A549 (cell line): ENCODE data around the gene ANKRD10. TPM values are rescaled to one million over a fixed set of nuclear protein-coding genes. Genes with fewer than 3 reads are reported as not detected.

Source experiments
- ATAC-seq, 2 experiments: fragments of 200-7000 bp in 1 of 2; fragments of >200 bp in 1 of 2; cut with Nextera tagmentation in 1 of 2; cut with Tn5 transposase in 1 of 2; 3 replicates each; pipeline versions ENCODE4 v1.8.0 to v1.9.1; 2018 to 2020; ENCODE audit warnings: mild to moderate bottlenecking in 1 of 2, moderate library complexity in 1 of 2
- CTCF ChIA-PET: fragments of 300-600 bp; sonication (Branson Sonifier 250); formaldehyde crosslinking; extraction: SDS; loops from one replicate; lab custom pipeline; 2021; ENCODE audit warnings: antibody characterized with exemption, inconsistent platforms; lab: Yijun Ruan, JAX
- POLR2A ChIA-PET: fragments of 350-600 bp; formaldehyde crosslinking; extraction: SDS; loops from one replicate; lab custom pipeline; 2021; ENCODE audit warnings: antibody characterized with exemption, inconsistent platforms; lab: Yijun Ruan, JAX
- DNase-seq, 2 experiments: peaks; one replicate each; pipeline versions ENCODE4 v3.0.0 to v3.0.0-alpha.2; 2011 to 2016; ENCODE audit warnings: low read depth in 1 of 2, low spot score in 1 of 2
- FAIRE-seq: peaks from 2 replicates; lab custom pipeline; 2011; peaks lifted over from hg19 to GRCh38; lab: Jason Lieb, UNC
- H3K27ac ChIP-seq, 2 experiments: fragments of >200 bp; sonication (Bioruptor Twin); formaldehyde crosslinking; 3 replicates each; pipeline ENCODE4 v1.5.1; 2016 to 2017
- H3K4me1 ChIP-seq: fragments of >200 bp; sonication (Bioruptor Twin); formaldehyde crosslinking; 3 replicates; pipeline ENCODE4 v1.6.1; 2016
- H3K4me2 ChIP-seq: fragments of >200 bp; sonication (Bioruptor Twin); formaldehyde crosslinking; 3 replicates; pipeline ENCODE4 v1.6.1; 2016
- H3K4me3 ChIP-seq: fragments of >200 bp; sonication (Bioruptor Twin); formaldehyde crosslinking; 3 replicates; pipeline ENCODE4 v1.5.1; 2016
- H3K9me3 ChIP-seq: fragments of >200 bp; sonication (Bioruptor Twin); formaldehyde crosslinking; 3 replicates; pipeline ENCODE4 v1.6.1; 2016
- BHLHE40 ChIP-seq: IDR thresholded peaks from 2 replicates; pipeline ENCODE4 v1.6.1; 2012; ENCODE audit warnings: low read depth, low read length, inconsistent platforms
- CHD2 ChIP-seq: fragments of 150-350 bp; IDR thresholded peaks from 2 replicates; pipeline ENCODE4 v1.6.1; 2014; ENCODE audit warnings: low read length; ENCODE audit not compliant: partially characterized antibody
- ELK1 ChIP-seq: fragments of 150-350 bp; IDR thresholded peaks from 2 replicates; pipeline ENCODE4 v1.6.1; 2014; ENCODE audit warnings: low read depth, mild to moderate bottlenecking, low read length
- ESRRA ChIP-seq: fragments of 150-350 bp; IDR thresholded peaks from 2 replicates; pipeline ENCODE4 v1.6.1; 2014; ENCODE audit warnings: mild to moderate bottlenecking, low read length, borderline replicate concordance
- FOSB ChIP-seq: fragments of 250-450 bp; sonication (Bioruptor Pico); IDR thresholded peaks from 2 replicates; pipeline ENCODE4 v1.5.0; 2020; ENCODE audit warnings: mild to moderate bottlenecking, moderate library complexity
- FOSL2 ChIP-seq, 2 experiments: fragments of 450-650 bp in 1 of 2; fragments of >200 bp in 1 of 2; sonication (Bioruptor Twin) in 1 of 2; formaldehyde crosslinking; IDR thresholded peaks; 2 replicates each; pipeline versions ENCODE4 v1.5.0 to v1.6.1; 2016 to 2020; ENCODE audit warnings: mild to moderate bottlenecking in 1 of 2, moderate library complexity in 1 of 2
- GATA3 ChIP-seq: IDR thresholded peaks from 2 replicates; pipeline ENCODE4 v1.6.1; 2012; ENCODE audit warnings: borderline replicate concordance
- HDAC2 ChIP-seq: fragments of 200-600 bp; sonication (generic); IDR thresholded peaks from 2 replicates; pipeline ENCODE4 v1.6.1; 2016
- HEYL ChIP-seq: fragments of 250-450 bp; sonication (Bioruptor Pico); IDR thresholded peaks from 2 replicates; pipeline ENCODE4 v1.8.0; 2021; ENCODE audit warnings: mild to moderate bottlenecking, moderate library complexity
- HMGXB4 ChIP-seq: fragments of 250-450 bp; sonication (Bioruptor Pico); IDR thresholded peaks from 2 replicates; pipeline ENCODE4 v1.5.0; 2021; ENCODE audit warnings: mild to moderate bottlenecking, moderate library complexity, borderline replicate concordance
- HOXB13 ChIP-seq: fragments of 250-450 bp; sonication (Bioruptor Pico); IDR thresholded peaks from 2 replicates; pipeline ENCODE4 v1.5.0; 2020; ENCODE audit warnings: low read depth, mild to moderate bottlenecking, moderate library complexity
- HOXB5 ChIP-seq: fragments of 250-450 bp; sonication (Bioruptor Pico); IDR thresholded peaks from 2 replicates; pipeline ENCODE4 v1.5.0; 2020; ENCODE audit warnings: mild to moderate bottlenecking, moderate library complexity
- MAFK ChIP-seq: fragments of 450-650 bp; IDR thresholded peaks from 2 replicates; pipeline ENCODE4 v1.6.1; 2014; ENCODE audit not compliant: partially characterized antibody
- MAX ChIP-seq: IDR thresholded peaks from 2 replicates; pipeline ENCODE4 v1.6.1; 2012
- MAZ ChIP-seq: fragments of 150-350 bp; IDR thresholded peaks from 2 replicates; pipeline ENCODE4 v1.6.1; 2014; ENCODE audit warnings: antibody characterized with exemption, low read depth, low read length, borderline replicate concordance
- MYC ChIP-seq: IDR thresholded peaks from 2 replicates; pipeline ENCODE4 v1.6.1; 2012; ENCODE audit warnings: mild to moderate bottlenecking, inconsistent platforms, low read length, improper control_type of control experiment, borderline replicate concordance
- PBX3 ChIP-seq: IDR thresholded peaks from 2 replicates; pipeline ENCODE4 v1.6.1; 2012
- POLR2A ChIP-seq: IDR thresholded peaks from 2 replicates; pipeline ENCODE4 v1.6.1; 2012; ENCODE audit warnings: mild to moderate bottlenecking, low read length
- RCOR1 ChIP-seq: fragments of 150-350 bp; IDR thresholded peaks from 2 replicates; pipeline ENCODE4 v1.6.1; 2014; ENCODE audit warnings: antibody characterized with exemption, low read length, low read depth
- REST ChIP-seq: fragments of 200-600 bp; sonication (generic); IDR thresholded peaks from 2 replicates; pipeline ENCODE4 v1.6.1; 2016; ENCODE audit warnings: antibody characterized with exemption, mild to moderate bottlenecking, moderate library complexity
- SMC3 ChIP-seq: fragments of >200 bp; sonication (Bioruptor Twin); formaldehyde crosslinking; IDR thresholded peaks from 3 replicates; pipeline ENCODE4 v1.6.1; 2018; ENCODE audit warnings: inconsistent platforms
- SREBF2 ChIP-seq: fragments of 450-650 bp; IDR thresholded peaks from 2 replicates; pipeline ENCODE4 v1.6.1; 2014; ENCODE audit warnings: mild to moderate bottlenecking, moderate library complexity
- TP53 ChIP-seq: fragments of 250-450 bp; sonication (Bioruptor Pico); IDR thresholded peaks from 2 replicates; pipeline ENCODE4 v1.5.0; 2021; ENCODE audit warnings: mild to moderate bottlenecking, moderate library complexity
- USF2 ChIP-seq: fragments of 450-650 bp; IDR thresholded peaks from 2 replicates; pipeline ENCODE4 v1.6.1; 2014; ENCODE audit warnings: antibody characterized with exemption
- ZC3H11A ChIP-seq: fragments of 450-650 bp; IDR thresholded peaks from 2 replicates; pipeline ENCODE4 v1.6.1; 2014; ENCODE audit warnings: antibody characterized with exemption, mild to moderate bottlenecking
- ZNF302 ChIP-seq: fragments of 250-450 bp; sonication (Bioruptor Pico); IDR thresholded peaks from 2 replicates; pipeline ENCODE4 v1.9.0; 2021; ENCODE audit warnings: inconsistent platforms, mild to moderate bottlenecking, moderate library complexity
- WGBS: methylation state at CpG from one replicate; pipeline ENCODE4 v1.1.6; 2017; ENCODE audit errors: missing lambda C conversion rate; 5-methylcytosine and 5-hydroxymethylcytosine counted together
- polyA plus RNA-seq, 4 experiments: library from polyadenylated mRNA; depleted of rRNA in 3 of 4; stranded (reverse); fragments of >200 nt; fragmentation: RNase III in 1 of 4; extraction: RNeasy Plus Mini Kit Qiagen cat#74134 plus additional on column Dnase treatment in 1 of 4; gene quantifications; 2 replicates in 3 of 4; 3 replicates in 1 of 4; pipeline ENCODE4 v1.2.3, GENCODE V29; 2011 to 2017

Gene ANKRD10
- polyA plus RNA-seq, 2 of the 4 experiments (the other 2 are of a cell fraction) = 32.1 to 66.0 TPM

GRCh38 chr13:110869231-110869804, 45.6 kb downstream of the ANKRD10 start (continued):
- TF ChIP-seq ELK1 = no peak
- no peak for TF ChIP-seq HMGXB4 (CRISPR knock-in tag)
- TF ChIP-seq MYC = no peak
- no peak for TF ChIP-seq ZC3H11A
- no peak for TF ChIP-seq FOSL2 (IDR thresholded peaks at IDR 0.05)
- no peak for TF ChIP-seq FOSL2 (CRISPR knock-in tag; IDR thresholded peaks at IDR 0.05)

- no peaks in the 10 kb centered on the region for H3K9me3 ChIP-seq
- H3K4me2 ChIP-seq = no peak overlapping the region
- no peak overlapping the region for H3K27ac ChIP-seq
- 83% methylated on average over 5 of the region's 5 CpGs for WGBS
- H3K4me3 ChIP-seq = no peak overlapping the region
- TF ChIP-seq BHLHE40 (no peak), MAFK (no peak), MAX (no peak), SMC3 (no peak), MYC (no peak), SREBF2 (no peak), ZNF302 (CRISPR knock-in tag) (no peak), CHD2 (no peak), HOXB13 (CRISPR knock-in tag) (no peak), GATA3 (no peak), FOSL2 (IDR thresholded peaks at IDR 0.05) (no peak), FOSL2 (CRISPR knock-in tag; IDR thresholded peaks at IDR 0.05) (no peak), HOXB5 (CRISPR knock-in tag) (no peak), HDAC2 (no peak)
- CTCF ChIA-PET = no interaction called here
- peaks cover 17% of the 10 kb centered on the region for H3K4me1 ChIP-seq
- FAIRE-seq (no peak), ATAC-seq (no peak), DNase-seq (no peak)
- POLR2A ChIA-PET = no interaction called here
These were observed 46.1 kb downstream of the ANKRD10 start for GRCh38 chr13:110868720-110869119.

GRCh38 chr13:110867380-110867779, 47.5 kb downstream of the ANKRD10 start:
- Histone ChIP-seq H3K9me3 (no peaks in the 10 kb centered on the region), H3K4me2 (no peak overlapping the region), H3K4me3 (no peak overlapping the region), H3K27ac (no peak overlapping the region), H3K4me1 (peaks cover 17% of the 10 kb centered on the region)
- ChIA-PET POLR2A (no interaction called here), CTCF (no interaction called here)
- FAIRE-seq (no peak), ATAC-seq (no peak), DNase-seq (no peak)
- WGBS = 58% methylated on average over 5 of the region's 6 CpGs
- no peak for TF ChIP-seq SREBF2
- TF ChIP-seq REST = no peak
- no peak for TF ChIP-seq HDAC2
- no peak for TF ChIP-seq CHD2
- TF ChIP-seq MAZ = no peak
- TF ChIP-seq ELK1 = no peak
- no peak for TF ChIP-seq ESRRA
- TF ChIP-seq HEYL (CRISPR knock-in tag) = no peak
- TF ChIP-seq FOSB (CRISPR knock-in tag) = no peak
- TF ChIP-seq USF2 = no peak
- no peak for TF ChIP-seq PBX3
- no peak for TF ChIP-seq ZC3H11A
- no peak for TF ChIP-seq RCOR1
- no peak for TF ChIP-seq POLR2A
- no peak for TF ChIP-seq TP53 (CRISPR knock-in tag)
